Esophagus muscularis mucosa (tissue), 4 donors: ENCODE results near the gene GPBP1L1. TPM values are rescaled to one million over a fixed set of nuclear protein-coding genes. Genes with fewer than 3 reads are reported as not detected.
"Not testable (repeated sequence)": the region's sequence is repeated elsewhere in the genome, so short reads cannot be mapped to it uniquely, and the experiment has no call there.

Experiments
- DNase-seq: peaks from one replicate; pipeline ENCODE4 v3.0.0-alpha.2; 2017; ENCODE audit errors: extremely low spot score
- H3K27ac ChIP-seq, 4 donors: fragments of 200-600 bp; sonication (generic); replicated peaks in 1 of 4; 1 replicate in 3 of 4; 2 replicates in 1 of 4; pipeline ENCODE4 v1.5.1; 2016 to 2019; ENCODE audit warnings: mild to moderate bottlenecking in 1 of 4
- H3K27me3 ChIP-seq, 4 donors: fragments of 200-600 bp; sonication (generic); one replicate each; pipeline versions ENCODE4 v1.5.1 to v1.6.0; 2016 to 2019
- H3K36me3 ChIP-seq, 4 donors: fragments of 200-600 bp; sonication (generic); one replicate each; pipeline ENCODE4 v1.5.1; 2016 to 2019
- H3K4me1 ChIP-seq, 4 donors: fragments of 200-600 bp; sonication (generic); one replicate each; pipeline ENCODE4 v1.5.1; 2016 to 2019
- H3K4me3 ChIP-seq, 4 donors: fragments of 200-600 bp; sonication (generic); 1 replicate in 2 of 4; 2 replicates in 2 of 4; pipeline ENCODE4 v1.5.1; 2016 to 2019; ENCODE audit warnings: mild to moderate bottlenecking in 4 of 4, moderate library complexity in 1 of 4
- H3K9me3 ChIP-seq, 4 donors: fragments of 200-600 bp; sonication (generic); 1 replicate in 3 of 4; 2 replicates in 1 of 4; pipeline ENCODE4 v1.5.1; 2016 to 2019
- CTCF ChIP-seq, 3 experiments: fragments of 200-600 bp in 2 of 3; fragments of 450-650 bp in 1 of 3; sonication (generic) in 2 of 3; IDR thresholded peaks; one replicate each; pipeline ENCODE4 v1.5.1; 2017 to 2019; ENCODE audit warnings: antibody characterized with exemption in 3 of 3, mild to moderate bottlenecking in 2 of 3, moderate library complexity in 1 of 3
- EP300 ChIP-seq: sonication (generic); formaldehyde crosslinking; IDR thresholded peaks from one replicate; pipeline ENCODE4 v1.6.1; 2017; ENCODE audit warnings: antibody characterized with exemption
- POLR2A ChIP-seq: fragments of 450-650 bp; IDR thresholded peaks from one replicate; pipeline ENCODE4 v1.6.1; 2017; ENCODE audit warnings: antibody characterized with exemption, moderate library complexity, mild to moderate bottlenecking, low read depth
- POLR2AphosphoS5 ChIP-seq, 2 donors: sonication (generic); formaldehyde crosslinking; IDR thresholded peaks; one replicate each; pipeline ENCODE4 v1.6.1; 2017; ENCODE audit warnings: antibody characterized with exemption in 2 of 2
- WGBS: methylation state at CpG from one replicate; pipeline ENCODE4 v1.1.5; 2018; 5-methylcytosine and 5-hydroxymethylcytosine counted together
- intact Hi-C: fragments of 100-400 bp; cut with DNase I; formaldehyde crosslinking; loops from one replicate; pipeline ENCODE4 v1.15.1; 2023
- total RNA-seq, 4 donors: library from RNA; depleted of rRNA; stranded (reverse); fragments of >200 nt; gene quantifications; one replicate each; pipeline versions ENCODE4 v1.1.0 to v1.2.1, GENCODE V29; 2016

Gene GPBP1L1
- total RNA-seq, 4 donors from 2014 or later: 87.6 to 110 (median 98.7) TPM

- H3K27ac ChIP-seq: no peak overlapping the region
- no peaks in the 10 kb centered on the region for H3K27me3 ChIP-seq
- no peaks in the 10 kb centered on the region for H3K4me1 ChIP-seq
- 86% methylated on average over 3 of the region's 3 CpGs for WGBS
- intact Hi-C loops: no loop called here
- H3K36me3 ChIP-seq: peaks cover 7 to 70% (median 29%) of the 10 kb centered on the region in 4 donors
- no peak overlapping the region for H3K4me3 ChIP-seq
- H3K9me3 ChIP-seq: no peaks in the 10 kb centered on the region
- no peak for DNase-seq
- TF ChIP-seq POLR2AphosphoS5 (IDR thresholded peaks at IDR 0.05) (no peak), CTCF (IDR thresholded peaks at IDR 0.05) (no peak), EP300 (no peak), POLR2A (no peak)
Measured at GRCh38 chr1:45716700-45717099, 30.4 kb upstream of the GPBP1L1 start.

GRCh38 chr1:45713711-45714110 is 27.4 kb upstream of the GPBP1L1 start:
- WGBS: 91% methylated on average over 3 of the region's 3 CpGs
- peaks cover 13 to 78% (median 39%) of the 10 kb centered on the region in 4 donors for H3K36me3 ChIP-seq

GRCh38 chr1:45704637-45705036 is 18.3 kb upstream of the GPBP1L1 start:
- intact Hi-C loops: no loop called here
- TF ChIP-seq CTCF (IDR thresholded peaks at IDR 0.05): no peak
- no peak for TF ChIP-seq POLR2AphosphoS5 (IDR thresholded peaks at IDR 0.05)
- TF ChIP-seq EP300: no peak
- no peak for TF ChIP-seq POLR2A
- Histone ChIP-seq H3K4me1 (no peaks in the 10 kb centered on the region), H3K4me3 (no peak overlapping the region), H3K9me3 (peaks cover 0 to 3% (median 0%) of the 10 kb centered on the region in 4 donors), H3K36me3 (peaks cover 5 to 58% (median 22%) of the 10 kb centered on the region in 4 donors), H3K27me3 (no peaks in the 10 kb centered on the region), H3K27ac (no peak overlapping the region)
- 94% methylated on average over 1 of the region's 1 CpG for WGBS
- DNase-seq: no peak

More at GRCh38 chr1:45713711-45714110, 27.4 kb upstream of the GPBP1L1 start:
- DNase-seq: no peak
- no peak overlapping the region for H3K4me3 ChIP-seq
- H3K27ac ChIP-seq: no peak overlapping the region
- no peaks in the 10 kb centered on the region for H3K27me3 ChIP-seq
- TF ChIP-seq CTCF (IDR thresholded peaks at IDR 0.05) (no peak), EP300 (no peak), POLR2AphosphoS5 (IDR thresholded peaks at IDR 0.05) (no peak), POLR2A (no peak)
- H3K4me1 ChIP-seq: no peaks in the 10 kb centered on the region
- intact Hi-C loops: no loop called here
- H3K9me3 ChIP-seq: no peaks in the 10 kb centered on the region

- Histone ChIP-seq H3K36me3 (peaks cover 12 to 91% (median 49%) of the 10 kb centered on the region in 4 donors), H3K27me3 (no peaks in the 10 kb centered on the region), H3K4me1 (peaks cover 0 to 6% (median 2%) of the 10 kb centered on the region in 4 donors), H3K4me3 (no peak overlapping the region), H3K9me3 (no peaks in the 10 kb centered on the region), H3K27ac (no peak overlapping the region)
- TF ChIP-seq CTCF (IDR thresholded peaks at IDR 0.05) (no peak), POLR2AphosphoS5 (IDR thresholded peaks at IDR 0.05) (no peak), EP300 (no peak), POLR2A (no peak)
- no peak for DNase-seq
- 91% methylated on average over 7 of the region's 7 CpGs for WGBS
- intact Hi-C loops: no loop called here
Measured at GRCh38 chr1:45694823-45695222, 8.5 kb upstream of the GPBP1L1 start.

GRCh38 chr1:45693811-45694210 is 7.5 kb upstream of the GPBP1L1 start:
- 83% methylated on average over 8 of the region's 8 CpGs for WGBS
- H3K36me3 ChIP-seq: peaks cover 12 to 85% (median 50%) of the 10 kb centered on the region in 4 donors
- intact Hi-C loops: not testable (repeated sequence)

More at GRCh38 chr1:45693811-45694210, 7.5 kb upstream of the GPBP1L1 start:
- not testable (repeated sequence) for H3K27ac ChIP-seq, H3K9me3 ChIP-seq, H3K27me3 ChIP-seq, H3K4me3 ChIP-seq, DNase-seq
- H3K4me1 ChIP-seq: peaks cover 7 to 16% (median 12%) of the 10 kb centered on the region in 4 donors
